Uterus (tissue), 2 donors: ENCODE results near the gene TMEM127.

Source experiments
- POLR2A ChIP-seq, 2 donors: fragments of 450-650 bp; IDR thresholded peaks; one replicate each; pipeline ENCODE4 v1.6.1; 2016; ENCODE audit warnings: antibody characterized with exemption in 2 of 2, mild to moderate bottlenecking in 1 of 2, moderate library complexity in 1 of 2
- TF ChIP-seq, protein P1 (sequence below), 4 experiments: fragments of 200-600 bp in 2 of 4; fragments of 450-650 bp in 2 of 4; sonication (generic) in 2 of 4; IDR thresholded peaks; one replicate each; pipeline ENCODE4 v1.5.1; 2016 to 2019; ENCODE audit warnings: antibody characterized with exemption in 4 of 4, mild to moderate bottlenecking in 2 of 4, moderate library complexity in 1 of 4

DNA sequence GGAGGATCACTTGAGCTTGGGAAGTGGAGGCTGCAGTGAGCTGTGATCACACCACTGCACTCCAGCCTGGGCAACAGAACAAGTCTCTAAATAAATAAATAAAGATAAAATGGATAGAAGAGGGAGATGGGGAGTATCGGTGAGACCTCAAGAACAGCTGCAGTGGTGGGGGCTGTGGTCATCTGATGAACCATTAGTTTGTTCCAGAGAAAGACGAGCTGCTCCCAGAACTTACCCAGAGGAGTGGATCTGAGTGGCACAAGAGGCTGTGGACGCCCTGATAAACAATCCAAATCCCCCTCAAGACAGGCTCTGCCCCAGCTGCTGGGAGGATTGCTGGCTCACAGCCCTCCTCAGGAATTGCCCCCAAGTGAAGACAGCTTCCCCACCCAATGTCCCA is 26.7 kb downstream of the TMEM127 start:
- TF ChIP-seq, protein P1, sequence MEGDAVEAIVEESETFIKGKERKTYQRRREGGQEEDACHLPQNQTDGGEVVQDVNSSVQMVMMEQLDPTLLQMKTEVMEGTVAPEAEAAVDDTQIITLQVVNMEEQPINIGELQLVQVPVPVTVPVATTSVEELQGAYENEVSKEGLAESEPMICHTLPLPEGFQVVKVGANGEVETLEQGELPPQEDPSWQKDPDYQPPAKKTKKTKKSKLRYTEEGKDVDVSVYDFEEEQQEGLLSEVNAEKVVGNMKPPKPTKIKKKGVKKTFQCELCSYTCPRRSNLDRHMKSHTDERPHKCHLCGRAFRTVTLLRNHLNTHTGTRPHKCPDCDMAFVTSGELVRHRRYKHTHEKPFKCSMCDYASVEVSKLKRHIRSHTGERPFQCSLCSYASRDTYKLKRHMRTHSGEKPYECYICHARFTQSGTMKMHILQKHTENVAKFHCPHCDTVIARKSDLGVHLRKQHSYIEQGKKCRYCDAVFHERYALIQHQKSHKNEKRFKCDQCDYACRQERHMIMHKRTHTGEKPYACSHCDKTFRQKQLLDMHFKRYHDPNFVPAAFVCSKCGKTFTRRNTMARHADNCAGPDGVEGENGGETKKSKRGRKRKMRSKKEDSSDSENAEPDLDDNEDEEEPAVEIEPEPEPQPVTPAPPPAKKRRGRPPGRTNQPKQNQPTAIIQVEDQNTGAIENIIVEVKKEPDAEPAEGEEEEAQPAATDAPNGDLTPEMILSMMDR (IDR thresholded peaks at IDR 0.05), result no peak
- TF ChIP-seq POLR2A (IDR thresholded peaks at IDR 0.05), result no peak
